Activated T-helper 17 cell treated with anti-CD3 and anti-CD28 coated beads, Interleukin-2, amount 50 U/mL, for 72 hours (primary cell): ENCODE measurements around the gene EEF1AKMT2. TPM values are rescaled to one million over a fixed set of nuclear protein-coding genes. Genes with fewer than 3 reads are reported as not detected.
A peak's percentile ranks its signal among the peaks of the same experiment; 100 is the strongest.

Experiments used
- ATAC-seq: fragments of 150-1000 bp; cut with Tn5 transposase; replicated peaks from 2 replicates; pipeline ENCODE4 v1.10.0; 2021; ENCODE audit warnings: mild to moderate bottlenecking, moderate library complexity
- H3K27ac Mint-ChIP-seq: one replicate; pipeline ENCODE4 v1.8.0; 2022; ENCODE audit warnings: mixed read lengths
- H3K27me3 Mint-ChIP-seq: one replicate; pipeline ENCODE4 v1.8.0; 2022; ENCODE audit warnings: mixed read lengths
- H3K36me3 Mint-ChIP-seq: one replicate; pipeline ENCODE4 v1.8.0; 2022; ENCODE audit warnings: low read depth, mild to moderate bottlenecking, mixed read lengths
- H3K4me1 Mint-ChIP-seq: one replicate; pipeline ENCODE4 v1.8.0; 2022; ENCODE audit warnings: mixed read lengths
- H3K4me3 Mint-ChIP-seq: one replicate; pipeline ENCODE4 v1.8.0; 2022; ENCODE audit warnings: mild to moderate bottlenecking, mixed read lengths
- H3K9me3 Mint-ChIP-seq: one replicate; pipeline ENCODE4 v1.8.0; 2022; ENCODE audit warnings: mixed read lengths
- total RNA-seq, 2 donors: library from RNA; stranded (reverse); gene quantifications; one replicate each; pipeline ENCODE4 v1.2.3, GENCODE V29; 2022

The EEF1AKMT2 gene
- total RNA-seq, 2 donors from 2014 or later: 7.6 to 10.0 TPM

- H3K36me3 Mint-ChIP-seq: peaks cover 17% of the 10 kb centered on the region
- H3K27ac Mint-ChIP-seq: no peak overlapping the region
- no peaks in the 10 kb centered on the region for H3K27me3 Mint-ChIP-seq
- H3K9me3 Mint-ChIP-seq: no peaks in the 10 kb centered on the region
- H3K4me1 Mint-ChIP-seq: peaks cover 21% of the 10 kb centered on the region
- H3K4me3 Mint-ChIP-seq: peak overlapping the region; percentile 69
- no peak for ATAC-seq
These were observed 46.0 kb downstream of the EEF1AKMT2 start for GRCh38 chr10:124745673-124746072.

GRCh38 chr10:124745252-124745651 lies 46.4 kb downstream of the EEF1AKMT2 start:
- no peak for ATAC-seq
- H3K36me3 Mint-ChIP-seq: peaks cover 17% of the 10 kb centered on the region
- no peak overlapping the region for H3K27ac Mint-ChIP-seq
- H3K4me1 Mint-ChIP-seq: peaks cover 22% of the 10 kb centered on the region
- no peaks in the 10 kb centered on the region for H3K27me3 Mint-ChIP-seq
- H3K9me3 Mint-ChIP-seq: no peaks in the 10 kb centered on the region
- peak overlapping the region; percentile 69 for H3K4me3 Mint-ChIP-seq

GRCh38 chr10:124744102-124745050 lies 47.3 kb downstream of the EEF1AKMT2 start, which contains the start of gene FAM53B:
FAM53B (minus strand) TSS chr10:124744378; CDS start chr10:124706713, 37,665 bp downstream.
- Mint-ChIP-seq H3K27ac (peak within 1 kb of the TSS; percentile 67), H3K36me3 (peaks cover 20% of the 10 kb centered on the region), H3K9me3 (no peaks in the 10 kb centered on the region), H3K4me3 (peak within 1 kb of the TSS; percentile 76), H3K27me3 (no peaks in the 10 kb centered on the region), H3K4me1 (peaks cover 31% of the 10 kb centered on the region)
- peak; percentile 71 for ATAC-seq

- H3K4me3 Mint-ChIP-seq: peak overlapping the region; percentile 76
- H3K27me3 Mint-ChIP-seq: no peaks in the 10 kb centered on the region
- H3K4me1 Mint-ChIP-seq: peaks cover 34% of the 10 kb centered on the region
- H3K27ac Mint-ChIP-seq: peak overlapping the region; percentile 67
- peak; percentile 9 for ATAC-seq
- no peaks in the 10 kb centered on the region for H3K9me3 Mint-ChIP-seq
- H3K36me3 Mint-ChIP-seq: peaks cover 29% of the 10 kb centered on the region
These were observed 48.2 kb downstream of the EEF1AKMT2 start for GRCh38 chr10:124743191-124744101.

GRCh38 chr10:124742413-124743190 lies 49.1 kb downstream of the EEF1AKMT2 start:
- H3K9me3 Mint-ChIP-seq: no peaks in the 10 kb centered on the region
- peaks cover 37% of the 10 kb centered on the region for H3K4me1 Mint-ChIP-seq
- peak overlapping the region; percentile 61 for H3K27ac Mint-ChIP-seq
- no peaks in the 10 kb centered on the region for H3K27me3 Mint-ChIP-seq
- peak overlapping the region; percentile 76 for H3K4me3 Mint-ChIP-seq
- no peak for ATAC-seq
- peaks cover 29% of the 10 kb centered on the region for H3K36me3 Mint-ChIP-seq

GRCh38 chr10:124741922-124742412 lies 49.7 kb downstream of the EEF1AKMT2 start:
- Mint-ChIP-seq H3K9me3 (no peaks in the 10 kb centered on the region), H3K4me1 (peaks cover 41% of the 10 kb centered on the region), H3K27ac (peak overlapping the region; percentile 85), H3K27me3 (no peaks in the 10 kb centered on the region), H3K4me3 (peak overlapping the region; percentile 76), H3K36me3 (peaks cover 29% of the 10 kb centered on the region)
- no peak for ATAC-seq

GRCh38 chr10:124741281-124741921 lies 50.3 kb downstream of the EEF1AKMT2 start:
- peak overlapping the region; percentile 85 for H3K27ac Mint-ChIP-seq
- no peaks in the 10 kb centered on the region for H3K27me3 Mint-ChIP-seq
- H3K4me3 Mint-ChIP-seq: peak overlapping the region; percentile 76
- peaks cover 44% of the 10 kb centered on the region for H3K4me1 Mint-ChIP-seq
- H3K9me3 Mint-ChIP-seq: no peaks in the 10 kb centered on the region
- peaks cover 29% of the 10 kb centered on the region for H3K36me3 Mint-ChIP-seq
- peak; percentile 64 for ATAC-seq

GRCh38 chr10:124740369-124741280 lies 51.1 kb downstream of the EEF1AKMT2 start:
- ATAC-seq: peak; percentile 48
- H3K36me3 Mint-ChIP-seq: peaks cover 29% of the 10 kb centered on the region
- H3K27ac Mint-ChIP-seq: peak overlapping the region; percentile 85
- no peaks in the 10 kb centered on the region for H3K9me3 Mint-ChIP-seq
- H3K4me1 Mint-ChIP-seq: peaks cover 44% of the 10 kb centered on the region
- H3K4me3 Mint-ChIP-seq: peak overlapping the region; percentile 76
- H3K27me3 Mint-ChIP-seq: no peaks in the 10 kb centered on the region

- H3K27ac Mint-ChIP-seq: peak overlapping the region; percentile 85
- peak overlapping the region; percentile 76 for H3K4me3 Mint-ChIP-seq
- no peak for ATAC-seq
- H3K9me3 Mint-ChIP-seq: no peaks in the 10 kb centered on the region
- H3K36me3 Mint-ChIP-seq: peaks cover 29% of the 10 kb centered on the region
- H3K4me1 Mint-ChIP-seq: peaks cover 47% of the 10 kb centered on the region
- no peaks in the 10 kb centered on the region for H3K27me3 Mint-ChIP-seq
These were observed 51.7 kb downstream of the EEF1AKMT2 start for GRCh38 chr10:124739986-124740368.

GRCh38 chr10:124739119-124739921 lies 52.4 kb downstream of the EEF1AKMT2 start:
- Mint-ChIP-seq H3K9me3 (no peaks in the 10 kb centered on the region), H3K27me3 (no peaks in the 10 kb centered on the region), H3K36me3 (peaks cover 29% of the 10 kb centered on the region), H3K4me3 (peak overlapping the region; percentile 76), H3K27ac (peak overlapping the region; percentile 85), H3K4me1 (peaks cover 54% of the 10 kb centered on the region)
- ATAC-seq: no peak

GRCh38 chr10:124738441-124738840 lies 53.2 kb downstream of the EEF1AKMT2 start:
- Mint-ChIP-seq H3K4me1 (peaks cover 62% of the 10 kb centered on the region), H3K9me3 (no peaks in the 10 kb centered on the region), H3K27ac (peak overlapping the region; percentile 85), H3K27me3 (no peaks in the 10 kb centered on the region), H3K4me3 (peak overlapping the region; percentile 76), H3K36me3 (peaks cover 35% of the 10 kb centered on the region)
- ATAC-seq: no peak

GRCh38 chr10:124737708-124738107 lies 54.0 kb downstream of the EEF1AKMT2 start:
- Mint-ChIP-seq H3K4me3 (peak overlapping the region; percentile 76), H3K4me1 (peaks cover 67% of the 10 kb centered on the region), H3K9me3 (no peaks in the 10 kb centered on the region), H3K27me3 (no peaks in the 10 kb centered on the region), H3K36me3 (peaks cover 38% of the 10 kb centered on the region), H3K27ac (no peak overlapping the region)
- ATAC-seq: no peak
